ENCODE data around the gene MEIOB.
"Not testable (repeated sequence)": the region's sequence is repeated elsewhere in the genome, so short reads cannot be mapped to it uniquely, and the experiment has no call there.

MEIOB gene

GRCh38 chr16:1807626-1808025 lies 64.3 kb downstream of the MEIOB start:
- no peak for DNase-seq

GRCh38 chr16:1800701-1801100 lies 71.3 kb downstream of the MEIOB start:
- no peak for DNase-seq

- not testable (repeated sequence) for DNase-seq
Observed at GRCh38 chr16:1799263-1799662, 72.7 kb downstream of the MEIOB start.

- DNase-seq, result no peak
Observed at GRCh38 chr16:1794908-1795666, 76.9 kb downstream of the MEIOB start.

GRCh38 chr16:1794221-1794871 lies 77.6 kb downstream of the MEIOB start:
- DNase-seq, result no peak

GRCh38 chr16:1793578-1794220 lies 78.3 kb downstream of the MEIOB start, which contains the start of gene IGFALS:
IGFALS (minus strand) TSS chr16:1793705; CDS start chr16:1793652, 53 bp downstream.
- DNase-seq, result no peak

GRCh38 chr16:1792836-1793577 lies 79.0 kb downstream of the MEIOB start:
- no peak for DNase-seq

GRCh38 chr16:1791943-1792812 lies 79.8 kb downstream of the MEIOB start:
- no peak for DNase-seq

- DNase-seq, result no peak
Observed at GRCh38 chr16:1791256-1791942, 80.6 kb downstream of the MEIOB start.

- no peak for DNase-seq
Observed at GRCh38 chr16:1790611-1791255, 81.2 kb downstream of the MEIOB start.

GRCh38 chr16:1790261-1790610 lies 81.7 kb downstream of the MEIOB start:
- DNase-seq, result no peak

GRCh38 chr16:1789643-1790045 lies 82.3 kb downstream of the MEIOB start:
- DNase-seq, result no peak

- no peak for DNase-seq
Observed at GRCh38 chr16:1788708-1789100, 83.3 kb downstream of the MEIOB start.

- no peak for DNase-seq
Observed at GRCh38 chr16:1788095-1788707, 83.8 kb downstream of the MEIOB start.

- no peak for DNase-seq
Observed at GRCh38 chr16:1787322-1788094, 84.5 kb downstream of the MEIOB start.

GRCh38 chr16:1787056-1787321 lies 85.0 kb downstream of the MEIOB start:
- DNase-seq, result no peak

- no peak for DNase-seq
Observed at GRCh38 chr16:1786242-1787055, 85.5 kb downstream of the MEIOB start.

- DNase-seq, result no peak
Observed at GRCh38 chr16:1785846-1786170, 86.2 kb downstream of the MEIOB start.
